H9 (cell line): ENCODE measurements around the gene CELF4. TPM values are rescaled to one million over a fixed set of nuclear protein-coding genes. Genes with fewer than 3 reads are reported as not detected.

Source experiments
- DNase-seq: peaks from one replicate; pipeline ENCODE4 v3.0.0-alpha.2; 2017
- H2AFZ ChIP-seq: one replicate; pipeline ENCODE4 v1.6.1; 2013; ENCODE audit warnings: mild to moderate bottlenecking, low read length, control low read depth, moderate library complexity
- H2AK5ac ChIP-seq: 2 replicates; pipeline ENCODE4 v1.6.1; 2013; ENCODE audit warnings: low read length, control low read depth, mixed read lengths; ENCODE audit not compliant: insufficient read length
- H2BK120ac ChIP-seq: one replicate; pipeline ENCODE4 v1.6.1; 2013; ENCODE audit warnings: low read depth, mild to moderate bottlenecking, low read length, control low read depth, inconsistent platforms; ENCODE audit not compliant: poor library complexity, severe bottlenecking
- H2BK12ac ChIP-seq: 2 replicates; pipeline ENCODE4 v1.6.1; 2013; ENCODE audit warnings: low read length, control low read depth, mixed read lengths, low read depth; ENCODE audit not compliant: insufficient read length
- H2BK15ac ChIP-seq: 2 replicates; pipeline ENCODE4 v1.6.1; 2013; ENCODE audit warnings: low read depth, low read length, control low read depth
- H2BK20ac ChIP-seq: one replicate; pipeline ENCODE4 v1.6.1; 2013; ENCODE audit warnings: low read depth, mild to moderate bottlenecking, low read length, control low read depth, inconsistent platforms; ENCODE audit not compliant: poor library complexity, severe bottlenecking
- H2BK5ac ChIP-seq: 2 replicates; pipeline ENCODE4 v1.6.1; 2013; ENCODE audit warnings: low read length, control low read depth, mixed read lengths; ENCODE audit not compliant: insufficient read length
- H3K14ac ChIP-seq: 2 replicates; pipeline ENCODE4 v1.6.1; 2013; ENCODE audit warnings: low read length, control low read depth; ENCODE audit not compliant: insufficient read depth
- H3K18ac ChIP-seq: 2 replicates; pipeline ENCODE4 v1.6.1; 2013; ENCODE audit warnings: low read depth, mild to moderate bottlenecking, mixed read lengths, low read length, control low read depth; ENCODE audit not compliant: insufficient read length
- H3K23ac ChIP-seq: 2 replicates; pipeline ENCODE4 v1.6.1; 2013; ENCODE audit warnings: low read length, control low read depth, mixed read lengths, low read depth; ENCODE audit not compliant: insufficient read length
- H3K23me2 ChIP-seq: 2 replicates; pipeline ENCODE4 v1.6.1; 2013; ENCODE audit warnings: low read depth, mild to moderate bottlenecking, mixed read lengths, low read length, control low read depth; ENCODE audit not compliant: insufficient read length, poor library complexity, severe bottlenecking
- H3K27ac ChIP-seq: 2 replicates; pipeline ENCODE4 v1.5.1; 2013; ENCODE audit warnings: low read length, control low read depth, mixed read lengths, low read depth; ENCODE audit not compliant: insufficient read length
- H3K27me3 ChIP-seq: 2 replicates; pipeline ENCODE4 v1.6.1; 2013; ENCODE audit warnings: low read length, control low read depth, inconsistent platforms; ENCODE audit not compliant: insufficient read depth
- H3K4ac ChIP-seq: 2 replicates; pipeline ENCODE4 v1.6.1; 2013; ENCODE audit warnings: low read depth, mild to moderate bottlenecking, control low read depth, inconsistent platforms, low read length, moderate library complexity
- H3K4me1 ChIP-seq: 2 replicates; pipeline ENCODE4 v1.6.1; 2013; ENCODE audit warnings: low read length, control low read depth, inconsistent platforms; ENCODE audit not compliant: insufficient read depth
- H3K4me2 ChIP-seq: 2 replicates; pipeline ENCODE4 v1.6.1; 2013; ENCODE audit warnings: low read length, control low read depth, mixed read lengths; ENCODE audit not compliant: insufficient read length, insufficient read depth
- H3K56ac ChIP-seq: 2 replicates; pipeline ENCODE4 v1.6.1; 2013; ENCODE audit warnings: low read depth, mild to moderate bottlenecking, mixed read lengths, low read length, control low read depth; ENCODE audit not compliant: insufficient read length
- H3K79me1 ChIP-seq: 2 replicates; pipeline ENCODE4 v1.6.1; 2013; ENCODE audit warnings: low read depth, mild to moderate bottlenecking, moderate library complexity, low read length, control low read depth, inconsistent platforms; ENCODE audit not compliant: insufficient read depth, poor library complexity, severe bottlenecking
- H3K79me2 ChIP-seq: 2 replicates; pipeline ENCODE4 v1.6.1; 2013; ENCODE audit warnings: low read length, control low read depth, inconsistent platforms; ENCODE audit not compliant: insufficient read depth
- H3K9ac ChIP-seq: 2 replicates; pipeline ENCODE4 v1.6.1; 2013; ENCODE audit warnings: low read length, control low read depth, mixed read lengths; ENCODE audit not compliant: insufficient read length; ENCODE audit errors: extremely low read depth
- H3K9me3 ChIP-seq: one replicate; pipeline ENCODE4 v1.6.1; 2013; ENCODE audit warnings: low read depth, low read length, inconsistent platforms; ENCODE audit not compliant: control insufficient read depth
- H3T11ph ChIP-seq: one replicate; pipeline ENCODE4 v1.6.1; 2013; ENCODE audit warnings: mild to moderate bottlenecking, low read length, control low read depth, inconsistent platforms
- H4K20me1 ChIP-seq: one replicate; pipeline ENCODE4 v1.6.1; 2013; ENCODE audit not compliant: control insufficient read depth, insufficient read length, insufficient read depth
- H4K5ac ChIP-seq: 2 replicates; pipeline ENCODE4 v1.6.1; 2013; ENCODE audit warnings: low read depth, mild to moderate bottlenecking, mixed read lengths, low read length, control low read depth; ENCODE audit not compliant: insufficient read length
- H4K8ac ChIP-seq: replicated peaks from 2 replicates; pipeline ENCODE4 v1.6.1; 2013; ENCODE audit warnings: low read length, control low read depth, mixed read lengths, low read depth; ENCODE audit not compliant: insufficient read length
- H4K91ac ChIP-seq: 2 replicates; pipeline ENCODE4 v1.6.1; 2013; ENCODE audit warnings: low read depth, mild to moderate bottlenecking, moderate library complexity, mixed read lengths, low read length, control low read depth; ENCODE audit not compliant: insufficient read length
- H3K27ac Mint-ChIP-seq, 3 experiments: 2 replicates in 2 of 3; 3 replicates in 1 of 3; pipeline ENCODE4 v1.8.0; 2020 to 2021; ENCODE audit warnings: mixed read lengths in 3 of 3, mild to moderate bottlenecking in 1 of 3, moderate library complexity in 1 of 3
- H3K27me3 Mint-ChIP-seq: 2 replicates; pipeline ENCODE4 v1.8.0; 2021; ENCODE audit warnings: low read depth, mild to moderate bottlenecking, moderate library complexity, mixed read lengths
- H3K36me3 Mint-ChIP-seq, 3 experiments: 2 replicates in 2 of 3; 3 replicates in 1 of 3; pipeline ENCODE4 v1.8.0; 2020 to 2021; ENCODE audit warnings: low read depth in 3 of 3, mixed read lengths in 3 of 3; ENCODE audit not compliant: insufficient read depth in 1 of 3
- H3K4me1 Mint-ChIP-seq, 2 experiments: 2 replicates each; pipeline ENCODE4 v1.8.0; 2020; ENCODE audit warnings: mixed read lengths in 2 of 2
- H3K4me3 Mint-ChIP-seq, 2 experiments: 2 replicates in 1 of 2; 3 replicates in 1 of 2; pipeline ENCODE4 v1.8.0; 2020 to 2021; ENCODE audit warnings: mild to moderate bottlenecking in 2 of 2, mixed read lengths in 2 of 2, moderate library complexity in 1 of 2
- H3K9me3 Mint-ChIP-seq, 2 experiments: 2 replicates in 1 of 2; 3 replicates in 1 of 2; pipeline ENCODE4 v1.8.0; 2020; ENCODE audit warnings: mild to moderate bottlenecking in 2 of 2, mixed read lengths in 2 of 2, moderate library complexity in 1 of 2
- WGBS: extraction: QIAGEN DNeasy Blood & Tissue Kit; methylation state at CpG from one replicate; pipeline ENCODE4 v1.1.7; 2013; ENCODE audit warnings: missing lambda C conversion rate, low lambda C conversion rate, mixed read lengths; ENCODE audit not compliant: insufficient read length; ENCODE audit errors: extremely low coverage; 5-methylcytosine and 5-hydroxymethylcytosine counted together
- total RNA-seq: library from RNA; stranded (reverse); gene quantifications from 2 replicates; pipeline ENCODE4 v1.2.1, GENCODE V29; 2021
- TF ChIP-seq, protein P1 (sequence below): fragments of 200-600 bp; sonication (generic); conservative IDR thresholded peaks from 3 replicates; pipeline ENCODE4 v1.8.0; 2021; ENCODE audit warnings: antibody characterized with exemption, mild to moderate bottlenecking

Gene CELF4
- total RNA-seq, 1 experiment from 2014 or later, result 1.1 TPM

DNA sequence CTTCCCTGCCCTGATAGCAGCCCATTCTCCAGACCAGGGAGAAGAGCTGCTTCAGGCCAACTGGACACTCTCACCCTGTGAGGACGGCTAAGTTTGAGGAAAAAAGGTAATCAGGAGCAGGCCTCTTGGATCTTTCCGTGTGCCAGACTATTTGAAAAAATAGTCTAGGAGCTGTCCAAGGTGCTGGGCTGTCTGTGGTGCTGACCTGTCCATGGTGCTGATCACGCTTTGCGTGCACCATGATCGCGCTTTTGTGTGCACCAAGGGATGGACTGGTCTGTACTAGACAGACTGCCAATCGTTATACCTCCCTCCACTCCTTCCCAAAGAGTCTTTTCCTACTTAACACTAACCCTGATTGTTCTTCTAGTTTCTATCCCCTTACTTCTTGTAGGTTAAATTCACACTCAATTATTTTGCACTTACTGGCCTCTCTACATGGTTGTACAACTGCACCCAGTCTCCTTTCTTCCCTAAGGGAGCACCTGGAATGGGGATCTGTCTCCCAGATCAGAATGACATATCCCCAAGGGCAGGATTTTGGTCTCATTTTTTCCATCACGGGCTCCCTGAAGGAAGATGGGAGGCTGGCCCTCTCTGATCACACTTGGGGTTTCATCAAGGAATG is 295.4 kb downstream of the CELF4 start:
- Histone ChIP-seq H4K91ac (no peak overlapping the region), H2BK12ac (no peak overlapping the region), H3K4ac (no peak overlapping the region), H3K4me2 (no peak overlapping the region), H3K27ac (no peak overlapping the region), H3K79me1 (no peaks in the 10 kb centered on the region), H3K18ac (no peak overlapping the region), H2BK5ac (no peak overlapping the region), H3K23ac (no peak overlapping the region), H2BK120ac (no peak overlapping the region), H3K9me3 (no peaks in the 10 kb centered on the region), H2BK20ac (no peak overlapping the region), H2AK5ac (no peak overlapping the region), H2BK15ac (no peak overlapping the region), H3T11ph (no peak overlapping the region), H3K79me2 (no peaks in the 10 kb centered on the region), H4K20me1 (no peaks in the 10 kb centered on the region), H3K23me2 (no peaks in the 10 kb centered on the region), H3K14ac (no peak overlapping the region), H4K5ac (no peak overlapping the region), H3K56ac (no peak overlapping the region), H2AFZ (no peak overlapping the region), H3K4me1 (no peaks in the 10 kb centered on the region), H3K27me3 (no peaks in the 10 kb centered on the region), H3K9ac (no peak overlapping the region), H4K8ac (no peak overlapping the region)
- TF ChIP-seq, protein P1, sequence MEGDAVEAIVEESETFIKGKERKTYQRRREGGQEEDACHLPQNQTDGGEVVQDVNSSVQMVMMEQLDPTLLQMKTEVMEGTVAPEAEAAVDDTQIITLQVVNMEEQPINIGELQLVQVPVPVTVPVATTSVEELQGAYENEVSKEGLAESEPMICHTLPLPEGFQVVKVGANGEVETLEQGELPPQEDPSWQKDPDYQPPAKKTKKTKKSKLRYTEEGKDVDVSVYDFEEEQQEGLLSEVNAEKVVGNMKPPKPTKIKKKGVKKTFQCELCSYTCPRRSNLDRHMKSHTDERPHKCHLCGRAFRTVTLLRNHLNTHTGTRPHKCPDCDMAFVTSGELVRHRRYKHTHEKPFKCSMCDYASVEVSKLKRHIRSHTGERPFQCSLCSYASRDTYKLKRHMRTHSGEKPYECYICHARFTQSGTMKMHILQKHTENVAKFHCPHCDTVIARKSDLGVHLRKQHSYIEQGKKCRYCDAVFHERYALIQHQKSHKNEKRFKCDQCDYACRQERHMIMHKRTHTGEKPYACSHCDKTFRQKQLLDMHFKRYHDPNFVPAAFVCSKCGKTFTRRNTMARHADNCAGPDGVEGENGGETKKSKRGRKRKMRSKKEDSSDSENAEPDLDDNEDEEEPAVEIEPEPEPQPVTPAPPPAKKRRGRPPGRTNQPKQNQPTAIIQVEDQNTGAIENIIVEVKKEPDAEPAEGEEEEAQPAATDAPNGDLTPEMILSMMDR, result no peak
- no peak overlapping the region for H3K4me3 Mint-ChIP-seq
- peaks cover 37% of the 10 kb centered on the region for H3K27me3 Mint-ChIP-seq
- WGBS, result no CpG with 5 or more reads among the region's 8 CpGs
- no peak overlapping the region for H3K27ac Mint-ChIP-seq
- H3K4me1 Mint-ChIP-seq, result no peaks in the 10 kb centered on the region
- DNase-seq, result no peak
- no peaks in the 10 kb centered on the region for H3K36me3 Mint-ChIP-seq
- H3K9me3 Mint-ChIP-seq, result peaks cover 0 to 3% of the 10 kb centered on the region in 2 experiments; a peak in 2 of 5 replicates
